ENCODE data around the gene FSTL4.

Gene FSTL4

GRCh38 chr5:133347039-133347438 is 265.3 kb downstream of the FSTL4 start:
- no peak for TF ChIP-seq CSDC2 (CRISPR knock-in tag; IDR thresholded peaks at IDR 0.05)
- TF ChIP-seq, protein P1, sequence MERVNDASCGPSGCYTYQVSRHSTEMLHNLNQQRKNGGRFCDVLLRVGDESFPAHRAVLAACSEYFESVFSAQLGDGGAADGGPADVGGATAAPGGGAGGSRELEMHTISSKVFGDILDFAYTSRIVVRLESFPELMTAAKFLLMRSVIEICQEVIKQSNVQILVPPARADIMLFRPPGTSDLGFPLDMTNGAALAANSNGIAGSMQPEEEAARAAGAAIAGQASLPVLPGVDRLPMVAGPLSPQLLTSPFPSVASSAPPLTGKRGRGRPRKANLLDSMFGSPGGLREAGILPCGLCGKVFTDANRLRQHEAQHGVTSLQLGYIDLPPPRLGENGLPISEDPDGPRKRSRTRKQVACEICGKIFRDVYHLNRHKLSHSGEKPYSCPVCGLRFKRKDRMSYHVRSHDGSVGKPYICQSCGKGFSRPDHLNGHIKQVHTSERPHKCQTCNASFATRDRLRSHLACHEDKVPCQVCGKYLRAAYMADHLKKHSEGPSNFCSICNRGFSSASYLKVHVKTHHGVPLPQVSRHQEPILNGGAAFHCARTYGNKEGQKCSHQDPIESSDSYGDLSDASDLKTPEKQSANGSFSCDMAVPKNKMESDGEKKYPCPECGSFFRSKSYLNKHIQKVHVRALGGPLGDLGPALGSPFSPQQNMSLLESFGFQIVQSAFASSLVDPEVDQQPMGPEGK (CRISPR knock-in tag; IDR thresholded peaks at IDR 0.05; ENCODE audit: borderline replicate concordance) = no peak
- TF ChIP-seq ESRRG (CRISPR knock-in tag; IDR thresholded peaks at IDR 0.05) = no peak
- TF ChIP-seq PPARA (CRISPR knock-in tag; IDR thresholded peaks at IDR 0.05; ENCODE audit: borderline replicate concordance) = no peak
- TF ChIP-seq, protein P2, sequence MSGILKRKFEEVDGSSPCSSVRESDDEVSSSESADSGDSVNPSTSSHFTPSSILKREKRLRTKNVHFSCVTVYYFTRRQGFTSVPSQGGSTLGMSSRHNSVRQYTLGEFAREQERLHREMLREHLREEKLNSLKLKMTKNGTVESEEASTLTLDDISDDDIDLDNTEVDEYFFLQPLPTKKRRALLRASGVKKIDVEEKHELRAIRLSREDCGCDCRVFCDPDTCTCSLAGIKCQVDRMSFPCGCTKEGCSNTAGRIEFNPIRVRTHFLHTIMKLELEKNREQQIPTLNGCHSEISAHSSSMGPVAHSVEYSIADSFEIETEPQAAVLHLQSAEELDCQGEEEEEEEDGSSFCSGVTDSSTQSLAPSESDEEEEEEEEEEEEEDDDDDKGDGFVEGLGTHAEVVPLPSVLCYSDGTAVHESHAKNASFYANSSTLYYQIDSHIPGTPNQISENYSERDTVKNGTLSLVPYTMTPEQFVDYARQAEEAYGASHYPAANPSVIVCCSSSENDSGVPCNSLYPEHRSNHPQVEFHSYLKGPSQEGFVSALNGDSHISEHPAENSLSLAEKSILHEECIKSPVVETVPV (CRISPR knock-in tag; IDR thresholded peaks at IDR 0.05) = no peak
- no peak for TF ChIP-seq ZNF70 (CRISPR knock-in tag; IDR thresholded peaks at IDR 0.05)
- no peak for TF ChIP-seq CREB5 (CRISPR knock-in tag; IDR thresholded peaks at IDR 0.05; ENCODE audit: low read depth)
- TF ChIP-seq ISL1 (CRISPR knock-in tag; IDR thresholded peaks at IDR 0.05) = no peak
- no peak for TF ChIP-seq ARNTL (CRISPR knock-in tag; IDR thresholded peaks at IDR 0.05; ENCODE audit: borderline replicate concordance, low read depth)
- TF ChIP-seq, protein P3, sequence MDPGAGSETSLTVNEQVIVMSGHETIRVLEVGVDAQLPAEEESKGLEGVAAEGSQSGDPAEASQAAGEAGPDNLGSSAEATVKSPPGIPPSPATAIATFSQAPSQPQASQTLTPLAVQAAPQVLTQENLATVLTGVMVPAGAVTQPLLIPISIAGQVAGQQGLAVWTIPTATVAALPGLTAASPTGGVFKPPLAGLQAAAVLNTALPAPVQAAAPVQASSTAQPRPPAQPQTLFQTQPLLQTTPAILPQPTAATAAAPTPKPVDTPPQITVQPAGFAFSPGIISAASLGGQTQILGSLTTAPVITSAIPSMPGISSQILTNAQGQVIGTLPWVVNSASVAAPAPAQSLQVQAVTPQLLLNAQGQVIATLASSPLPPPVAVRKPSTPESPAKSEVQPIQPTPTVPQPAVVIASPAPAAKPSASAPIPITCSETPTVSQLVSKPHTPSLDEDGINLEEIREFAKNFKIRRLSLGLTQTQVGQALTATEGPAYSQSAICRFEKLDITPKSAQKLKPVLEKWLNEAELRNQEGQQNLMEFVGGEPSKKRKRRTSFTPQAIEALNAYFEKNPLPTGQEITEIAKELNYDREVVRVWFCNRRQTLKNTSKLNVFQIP (CRISPR knock-in tag; IDR thresholded peaks at IDR 0.05; ENCODE audit: borderline replicate concordance, low read depth) = no peak
- no peak for ATAC-seq

DNA sequence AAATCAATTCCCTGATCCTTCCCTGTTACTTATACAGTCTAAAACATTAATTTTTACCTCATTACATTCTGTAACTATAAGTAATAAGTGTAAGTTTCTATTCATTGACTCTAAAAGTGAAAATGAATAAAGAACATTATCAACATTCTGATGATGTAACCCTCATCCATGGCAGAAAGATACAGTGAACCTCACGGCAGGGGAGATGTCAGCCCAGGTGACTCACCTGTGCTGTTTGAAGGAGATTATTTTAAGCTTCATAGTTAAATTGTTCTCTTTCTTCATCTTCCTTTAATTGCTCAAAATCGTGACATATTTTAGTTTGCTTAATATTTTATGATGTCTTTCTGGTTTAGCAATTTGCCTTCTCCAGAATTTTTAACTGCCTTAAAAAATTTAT is 268.1 kb downstream of the FSTL4 start:
- TF ChIP-seq RARB (CRISPR knock-in tag; IDR thresholded peaks at IDR 0.05) (no peak), SNAI2 (CRISPR knock-in tag; IDR thresholded peaks at IDR 0.05) (no peak), ZNF70 (CRISPR knock-in tag; IDR thresholded peaks at IDR 0.05) (no peak), ZFP30 (CRISPR knock-in tag; IDR thresholded peaks at IDR 0.05) (no peak), BACH2 (CRISPR knock-in tag; IDR thresholded peaks at IDR 0.05; ENCODE audit: borderline replicate concordance) (no peak), ZFP3 (CRISPR knock-in tag; IDR thresholded peaks at IDR 0.05) (no peak), ESRRG (CRISPR knock-in tag; IDR thresholded peaks at IDR 0.05) (no peak), ZC3H10 (CRISPR knock-in tag; IDR thresholded peaks at IDR 0.05) (no peak), OSR1 (CRISPR knock-in tag; IDR thresholded peaks at IDR 0.05) (no peak), CREB5 (CRISPR knock-in tag; IDR thresholded peaks at IDR 0.05; ENCODE audit: low read depth) (no peak), ISL1 (CRISPR knock-in tag; IDR thresholded peaks at IDR 0.05) (no peak), ZNF8 (CRISPR knock-in tag; IDR thresholded peaks at IDR 0.05) (no peak), GLIS3 (CRISPR knock-in tag; IDR thresholded peaks at IDR 0.05) (no peak)
- TF ChIP-seq, protein P1 (CRISPR knock-in tag; IDR thresholded peaks at IDR 0.05; ENCODE audit: borderline replicate concordance) = no peak
- ATAC-seq = no peak

- TF ChIP-seq PPARA (CRISPR knock-in tag; IDR thresholded peaks at IDR 0.05; ENCODE audit: borderline replicate concordance) = no peak
- TF ChIP-seq, protein P1 (CRISPR knock-in tag; IDR thresholded peaks at IDR 0.05; ENCODE audit: borderline replicate concordance) = no peak
- no peak for TF ChIP-seq ISL1 (CRISPR knock-in tag; IDR thresholded peaks at IDR 0.05)
- no peak for TF ChIP-seq GLIS3 (CRISPR knock-in tag; IDR thresholded peaks at IDR 0.05)
- TF ChIP-seq ZNF565 (CRISPR knock-in tag; conservative IDR thresholded peaks at IDR 0.05; ENCODE audit: low read depth) = no peak
- no peak for TF ChIP-seq TOX (CRISPR knock-in tag; IDR thresholded peaks at IDR 0.05; ENCODE audit: borderline replicate concordance)
- no peak for TF ChIP-seq TSHZ2 (CRISPR knock-in tag; IDR thresholded peaks at IDR 0.05)
- no peak for TF ChIP-seq ZNF8 (CRISPR knock-in tag; IDR thresholded peaks at IDR 0.05)
- TF ChIP-seq SNAI2 (CRISPR knock-in tag; IDR thresholded peaks at IDR 0.05) = no peak
- TF ChIP-seq ARNTL (CRISPR knock-in tag; IDR thresholded peaks at IDR 0.05; ENCODE audit: borderline replicate concordance, low read depth) = no peak
- no peak for TF ChIP-seq RARB (CRISPR knock-in tag; IDR thresholded peaks at IDR 0.05)
- ATAC-seq = no peak
Observed at GRCh38 chr5:133343196-133343595, 269.1 kb downstream of the FSTL4 start.
